GM18507 (cell line): ENCODE measurements around the gene GPC5.
"Not testable (repeated sequence)": the region's sequence is repeated elsewhere in the genome, so short reads cannot be mapped to it uniquely, and the experiment has no call there.

Experiments used
- DNase-seq: peaks from one replicate; pipeline ENCODE4 v3.0.0; 2011; ENCODE audit warnings: low read depth; ENCODE audit not compliant: insufficient read length; ENCODE audit errors: extremely low spot score
- FAIRE-seq: peaks from 2 replicates; lab custom pipeline; 2011; peaks lifted over from hg19 to GRCh38; lab: Jason Lieb, UNC

The GPC5 gene

GRCh38 chr13:92512852-92513251, 1114.4 kb downstream of the GPC5 start:
- DNase-seq, result no peak
- FAIRE-seq, result no peak

GRCh38 chr13:92513672-92514071, 1115.3 kb downstream of the GPC5 start:
- FAIRE-seq (no peak), DNase-seq (no peak)

GRCh38 chr13:92514420-92515125, 1116.2 kb downstream of the GPC5 start:
- FAIRE-seq (no peak), DNase-seq (no peak)

- DNase-seq, FAIRE-seq: not testable (repeated sequence)
Measured at GRCh38 chr13:92516878-92517277, 1118.5 kb downstream of the GPC5 start.

- not testable (repeated sequence) for DNase-seq, FAIRE-seq
Measured at GRCh38 chr13:92518622-92519021, 1120.2 kb downstream of the GPC5 start.

- FAIRE-seq (no peak), DNase-seq (no peak)
Measured at GRCh38 chr13:92530364-92530763, 1131.9 kb downstream of the GPC5 start.

- no peak for FAIRE-seq
- no peak for DNase-seq
Measured at GRCh38 chr13:92535222-92536006, 1137.0 kb downstream of the GPC5 start.

GRCh38 chr13:92537471-92537870, 1139.0 kb downstream of the GPC5 start:
- no peak for FAIRE-seq

GRCh38 chr13:92538164-92538563, 1139.7 kb downstream of the GPC5 start:
- no peak for DNase-seq
- FAIRE-seq, result no peak

More at GRCh38 chr13:92537471-92537870, 1139.0 kb downstream of the GPC5 start:
- no peak for DNase-seq

GRCh38 chr13:92539148-92539547, 1140.7 kb downstream of the GPC5 start:
- FAIRE-seq, DNase-seq: not testable (repeated sequence)

- DNase-seq, result no peak
- FAIRE-seq, result no peak
Measured at GRCh38 chr13:92547266-92547665, 1148.8 kb downstream of the GPC5 start.

GRCh38 chr13:92549276-92549675, 1150.9 kb downstream of the GPC5 start:
- DNase-seq, result no peak
- no peak for FAIRE-seq

- no peak for FAIRE-seq
Measured at GRCh38 chr13:92553470-92554114, 1155.2 kb downstream of the GPC5 start.

GRCh38 chr13:92560883-92561282, 1162.5 kb downstream of the GPC5 start:
- DNase-seq, result no peak
- no peak for FAIRE-seq

More at GRCh38 chr13:92553470-92554114, 1155.2 kb downstream of the GPC5 start:
- no peak for DNase-seq

GRCh38 chr13:92564942-92565341, 1166.5 kb downstream of the GPC5 start:
- no peak for DNase-seq
- no peak for FAIRE-seq

GRCh38 chr13:92566767-92567166, 1168.3 kb downstream of the GPC5 start:
- no peak for FAIRE-seq
- DNase-seq, result no peak

GRCh38 chr13:92572190-92572589, 1173.8 kb downstream of the GPC5 start:
- DNase-seq (no peak), FAIRE-seq (no peak)

- FAIRE-seq (no peak), DNase-seq (no peak)
Measured at GRCh38 chr13:92573467-92574057, 1175.1 kb downstream of the GPC5 start.

GRCh38 chr13:92574499-92574898, 1176.1 kb downstream of the GPC5 start:
- no peak for FAIRE-seq
- DNase-seq, result no peak

- no peak for DNase-seq
- FAIRE-seq, result no peak
Measured at GRCh38 chr13:92575777-92576176, 1177.4 kb downstream of the GPC5 start.
